SK-N-MC (cell line): ENCODE data around the gene LRP4.

Experiments used
- DNase-seq: peaks from one replicate; pipeline ENCODE4 v3.0.0-alpha.2; 2011; ENCODE audit warnings: low read depth, low spot score
- H3K27ac ChIP-seq: fragments of 200-600 bp; sonication (generic); 2 replicates; pipeline ENCODE4 v1.5.1; 2016; ENCODE audit warnings: mixed run types
- H3K36me3 ChIP-seq: fragments of 200-600 bp; sonication (generic); 2 replicates; pipeline ENCODE4 v1.6.1; 2017; ENCODE audit warnings: antibody characterized with exemption, low read length, mixed read lengths; ENCODE audit not compliant: insufficient read depth
- H3K4me3 ChIP-seq: fragments of 200-600 bp; sonication (generic); 2 replicates; pipeline ENCODE4 v1.5.1; 2016
- H3K9ac ChIP-seq: fragments of 200-600 bp; sonication (generic); 2 replicates; pipeline ENCODE4 v1.8.0; 2017; ENCODE audit warnings: mixed run types, mixed read lengths; ENCODE audit not compliant: insufficient read length
- H3K9me3 ChIP-seq: fragments of 200-600 bp; sonication (generic); 2 replicates; pipeline ENCODE4 v1.6.1; 2017; ENCODE audit warnings: low read depth, mild to moderate bottlenecking, antibody characterized with exemption, low read length, moderate library complexity, mixed read lengths
- EZH2 ChIP-seq: fragments of 200-600 bp; sonication (generic); IDR thresholded peaks from one replicate; pipeline ENCODE4 v1.6.1; 2017; ENCODE audit warnings: antibody characterized with exemption
- FOXP2 ChIP-seq: optimal IDR thresholded peaks from 2 replicates; pipeline ENCODE3; 2011; ENCODE audit warnings: mild to moderate bottlenecking, moderate library complexity; ENCODE audit not compliant: insufficient read depth; ENCODE audit errors: extremely low read length, control extremely low read depth
- POLR2AphosphoS5 ChIP-seq: IDR thresholded peaks from 2 replicates; pipeline ENCODE4 v1.6.1; 2012; ENCODE audit warnings: mild to moderate bottlenecking, low read depth, low read length, borderline replicate concordance

The LRP4 gene

DNA sequence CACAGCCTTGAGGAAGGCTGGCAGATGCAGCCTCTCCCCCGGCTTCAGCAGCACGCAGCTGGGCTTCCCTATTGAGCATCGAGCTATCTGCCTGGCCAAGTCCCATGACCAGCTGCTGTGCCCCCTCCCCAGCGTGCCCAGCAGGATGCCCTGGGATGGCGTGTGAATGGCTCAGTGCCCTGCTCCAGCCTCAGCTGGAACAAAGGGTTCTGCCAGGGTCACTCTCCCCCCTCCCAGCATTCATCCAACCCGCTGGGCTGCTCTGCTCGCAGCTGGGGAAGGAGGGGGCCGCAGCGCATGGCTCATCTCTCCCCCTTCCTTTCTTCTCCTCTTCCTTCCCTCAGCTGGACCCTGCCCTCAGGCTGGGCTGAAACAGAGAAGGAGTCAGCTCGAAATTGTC, 14.5 kb downstream of the LRP4 start:
- H3K4me3 ChIP-seq = no peak overlapping the region
- no peak for DNase-seq
- no peak for TF ChIP-seq FOXP2
- TF ChIP-seq POLR2AphosphoS5 = no peak
- TF ChIP-seq EZH2 = no peak
- H3K9ac ChIP-seq = no peak overlapping the region
- H3K9me3 ChIP-seq = no peaks in the 10 kb centered on the region
- H3K27ac ChIP-seq = no peak overlapping the region
- H3K36me3 ChIP-seq = no peaks in the 10 kb centered on the region; the same call in 1 of the 2 replicates

GRCh38 chr11:46902694-46903093, 15.7 kb downstream of the LRP4 start:
- DNase-seq = no peak
- no peak overlapping the region for H3K4me3 ChIP-seq
- H3K9me3 ChIP-seq = no peaks in the 10 kb centered on the region
- no peak overlapping the region for H3K9ac ChIP-seq
- H3K27ac ChIP-seq = no peak overlapping the region
- TF ChIP-seq FOXP2 (no peak), EZH2 (no peak), POLR2AphosphoS5 (no peak)
- no peaks in the 10 kb centered on the region; the same call in 1 of the 2 replicates for H3K36me3 ChIP-seq

DNA sequence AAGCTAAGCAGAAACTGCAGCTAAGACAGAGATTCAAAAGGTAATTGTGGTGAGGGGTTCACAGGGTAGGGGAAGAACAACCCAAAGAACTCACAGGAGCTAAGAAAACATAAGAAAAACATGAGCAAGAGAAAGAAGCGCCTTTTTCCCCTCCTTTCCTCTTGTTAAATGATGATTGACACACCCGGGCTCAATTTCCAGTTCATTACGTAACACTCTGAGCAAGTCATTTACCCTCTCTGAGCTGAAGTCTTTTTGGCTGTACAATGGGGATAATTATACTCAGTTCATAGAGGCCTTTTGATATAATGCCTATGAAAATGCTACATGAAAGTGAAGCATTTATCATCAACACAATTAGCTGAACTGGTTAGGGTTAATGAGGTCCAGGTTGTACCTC, 17.2 kb downstream of the LRP4 start:
- Histone ChIP-seq H3K9ac (no peak overlapping the region), H3K36me3 (no peaks in the 10 kb centered on the region; the same call in 1 of the 2 replicates), H3K9me3 (no peaks in the 10 kb centered on the region), H3K27ac (no peak overlapping the region), H3K4me3 (no peak overlapping the region)
- DNase-seq = no peak
- no peak for TF ChIP-seq FOXP2
- no peak for TF ChIP-seq POLR2AphosphoS5
- TF ChIP-seq EZH2 = no peak

DNA sequence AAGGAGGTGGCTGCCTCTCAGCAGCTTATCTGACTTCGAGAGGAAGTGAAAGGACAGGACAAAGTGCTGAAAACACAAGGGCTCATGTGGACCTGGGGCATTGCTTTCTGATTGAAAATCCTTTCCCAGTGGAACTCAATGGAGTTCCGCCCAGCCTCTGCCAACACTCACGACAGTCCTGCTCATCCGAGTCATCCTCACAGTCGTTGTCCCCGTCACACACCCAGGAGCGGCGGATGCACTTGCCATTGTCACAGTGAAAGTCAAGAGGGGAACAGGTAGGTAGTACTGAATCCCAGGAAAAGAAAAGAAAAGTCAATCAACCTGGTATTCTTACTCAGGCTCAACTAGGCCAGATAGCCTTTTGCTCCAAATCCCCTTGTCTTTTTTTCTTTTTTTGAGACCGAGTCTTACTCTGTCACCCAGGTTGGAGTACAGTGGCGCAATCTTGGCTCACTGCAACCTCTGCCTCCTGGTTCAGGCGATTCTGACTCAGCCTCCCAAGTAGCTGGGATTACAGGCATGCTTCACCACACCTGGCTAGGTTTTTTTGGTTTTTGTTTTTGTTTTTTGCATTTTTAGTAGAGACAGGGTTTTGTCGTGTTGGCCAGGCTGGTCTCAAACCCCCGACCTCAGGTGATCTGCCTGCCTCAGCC, 18.1 kb downstream of the LRP4 start:
- TF ChIP-seq EZH2 = no peak
- no peak for TF ChIP-seq FOXP2
- TF ChIP-seq POLR2AphosphoS5 = no peak
- no peak overlapping the region for H3K27ac ChIP-seq
- no peak for DNase-seq
- peaks cover 4% of the 10 kb centered on the region; the same call in 1 of the 2 replicates for H3K36me3 ChIP-seq
- H3K9me3 ChIP-seq = no peaks in the 10 kb centered on the region
- no peak overlapping the region for H3K4me3 ChIP-seq
- no peak overlapping the region for H3K9ac ChIP-seq

DNA sequence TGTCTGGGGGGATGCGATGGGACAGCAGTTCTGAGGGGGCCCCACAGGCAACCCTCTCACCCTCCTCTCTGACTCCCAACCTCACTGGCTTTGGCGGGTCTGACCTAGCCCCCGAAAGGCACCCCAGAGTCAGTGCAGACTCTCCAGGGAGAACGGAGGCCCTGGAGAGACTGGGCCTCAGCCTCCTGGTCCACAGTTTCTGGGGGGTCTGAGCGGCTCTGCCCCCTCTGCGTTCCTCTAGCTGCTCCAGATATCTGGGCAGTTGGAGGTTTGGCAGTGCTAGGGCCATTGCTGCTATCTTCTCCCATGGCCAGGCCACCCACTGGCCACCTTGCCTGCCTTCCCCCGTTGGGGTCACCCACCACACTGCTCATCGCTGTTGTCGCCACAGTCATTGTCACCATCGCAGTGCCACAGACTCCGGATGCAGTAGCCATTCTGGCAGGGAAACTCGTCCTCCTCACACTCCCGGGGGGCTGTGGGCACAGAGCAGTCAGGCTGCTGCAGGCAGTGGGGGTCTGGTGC, 18.8 kb downstream of the LRP4 start:
- no peak overlapping the region for H3K27ac ChIP-seq
- H3K9me3 ChIP-seq = no peaks in the 10 kb centered on the region
- H3K9ac ChIP-seq = no peak overlapping the region
- H3K4me3 ChIP-seq = no peak overlapping the region
- DNase-seq = no peak
- peaks cover 4% of the 10 kb centered on the region; the same call in 1 of the 2 replicates for H3K36me3 ChIP-seq
- TF ChIP-seq FOXP2 (no peak), POLR2AphosphoS5 (no peak), EZH2 (no peak)

GRCh38 chr11:46898396-46899095, 19.8 kb downstream of the LRP4 start:
- no peak overlapping the region for H3K27ac ChIP-seq
- TF ChIP-seq EZH2 (no peak), POLR2AphosphoS5 (no peak), FOXP2 (no peak)
- H3K36me3 ChIP-seq = peaks cover 8% of the 10 kb centered on the region; the same call in 1 of the 2 replicates
- H3K4me3 ChIP-seq = no peak overlapping the region
- H3K9ac ChIP-seq = no peak overlapping the region
- DNase-seq = no peak
- H3K9me3 ChIP-seq = no peaks in the 10 kb centered on the region

DNA sequence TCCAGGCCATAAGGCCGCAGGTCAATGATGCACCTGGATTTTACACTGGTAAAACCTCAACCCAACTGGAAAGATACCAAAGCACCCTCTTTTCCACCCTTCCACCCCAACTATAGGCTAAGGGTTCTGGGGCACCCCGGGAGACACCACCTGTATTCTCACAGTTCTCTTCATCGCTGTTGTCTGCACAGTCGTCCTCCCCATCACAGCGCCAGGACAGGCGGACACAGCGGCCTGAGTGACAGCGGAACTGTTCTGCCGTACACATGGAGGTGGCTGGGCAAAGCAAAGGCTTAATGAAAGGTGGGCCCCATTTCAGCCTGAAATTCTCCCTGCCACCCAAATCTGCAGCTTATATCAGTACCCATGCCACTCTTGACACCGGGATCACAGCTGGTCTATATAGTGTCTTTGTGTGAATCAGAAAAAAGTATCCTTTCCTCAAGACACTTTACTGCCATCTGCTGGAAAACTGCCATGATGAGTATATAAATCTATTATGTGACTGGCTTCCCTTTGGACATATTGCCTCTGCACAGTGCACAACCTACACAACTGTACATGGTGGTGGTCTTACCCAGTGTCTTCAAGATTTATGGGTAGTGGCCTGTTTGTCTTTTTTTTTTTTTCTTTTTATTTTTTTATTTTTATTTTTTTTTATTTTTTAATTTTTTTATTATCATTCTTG, 21.5 kb downstream of the LRP4 start:
- H3K4me3 ChIP-seq = no peak overlapping the region
- DNase-seq = no peak
- H3K27ac ChIP-seq = no peak overlapping the region
- H3K9me3 ChIP-seq = no peaks in the 10 kb centered on the region
- H3K9ac ChIP-seq = no peak overlapping the region
- peaks cover 8% of the 10 kb centered on the region; the same call in 1 of the 2 replicates for H3K36me3 ChIP-seq
- TF ChIP-seq POLR2AphosphoS5 = no peak
- TF ChIP-seq FOXP2 = no peak
- no peak for TF ChIP-seq EZH2

- no peak overlapping the region for H3K9ac ChIP-seq
- no peak overlapping the region for H3K27ac ChIP-seq
- TF ChIP-seq EZH2 (no peak), POLR2AphosphoS5 (no peak), FOXP2 (no peak)
- DNase-seq = no peak
- H3K36me3 ChIP-seq = peaks cover 8% of the 10 kb centered on the region; the same call in 1 of the 2 replicates
- H3K9me3 ChIP-seq = no peaks in the 10 kb centered on the region
- no peak overlapping the region for H3K4me3 ChIP-seq
These were observed 22.5 kb downstream of the LRP4 start for GRCh38 chr11:46895821-46896220.
